Fibroblast of lung (primary cell): ENCODE measurements around the gene LILRB2. TPM values are rescaled to one million over a fixed set of nuclear protein-coding genes. Genes with fewer than 3 reads are reported as not detected.
"Not testable (repeated sequence)": the region's sequence is repeated elsewhere in the genome, so short reads cannot be mapped to it uniquely, and the experiment has no call there.

Source experiments
- DNase-seq, 2 donors: peaks; one replicate each; pipeline versions ENCODE4 v3.0.0 to v3.0.0-alpha.2; 2010; ENCODE audit warnings: low read depth in 2 of 2
- H2AFZ ChIP-seq: 2 replicates; pipeline ENCODE4 v1.5.1; 2012; ENCODE audit warnings: low read length, control low read depth, inconsistent platforms
- H3K27ac ChIP-seq: 2 replicates; pipeline ENCODE4 v1.5.1; 2011; ENCODE audit warnings: low read length, control low read depth; ENCODE audit not compliant: insufficient read depth
- H3K27me3 ChIP-seq: 2 replicates; pipeline ENCODE4 v1.5.1; 2011; ENCODE audit warnings: mild to moderate bottlenecking, low read length; ENCODE audit not compliant: control insufficient read depth, insufficient read depth
- H3K36me3 ChIP-seq: 2 replicates; pipeline ENCODE4 v1.5.1; 2011; ENCODE audit warnings: low read length; ENCODE audit not compliant: control insufficient read depth, insufficient read depth
- H3K4me1 ChIP-seq: 2 replicates; pipeline ENCODE4 v1.5.1; 2011; ENCODE audit warnings: low read length; ENCODE audit not compliant: control insufficient read depth, insufficient read depth; ENCODE audit errors: extremely low read depth
- H3K4me2 ChIP-seq: 2 replicates; pipeline ENCODE4 v1.5.1; 2011; ENCODE audit warnings: low read length, control low read depth; ENCODE audit not compliant: insufficient read depth; ENCODE audit errors: extremely low read depth
- H3K4me3 ChIP-seq, 4 experiments: fragments of 200-600 bp in 1 of 4; sonication (generic) in 1 of 4; replicated peaks in 1 of 4; 2 replicates each; pipeline ENCODE4 v1.5.1; 2011 to 2016; ENCODE audit warnings: low read length in 4 of 4, low read depth in 3 of 4, mild to moderate bottlenecking in 3 of 4, control low read depth in 2 of 4, inconsistent platforms in 1 of 4, mixed read lengths in 1 of 4; ENCODE audit not compliant: insufficient read depth in 1 of 4; ENCODE audit errors: control extremely low read depth in 1 of 4
- H3K79me2 ChIP-seq: 2 replicates; pipeline ENCODE4 v1.5.1; 2012; ENCODE audit warnings: mild to moderate bottlenecking, low read length, inconsistent platforms; ENCODE audit not compliant: control insufficient read depth, insufficient read depth
- H3K9ac ChIP-seq: 2 replicates; pipeline ENCODE4 v1.5.1; 2011; ENCODE audit warnings: mild to moderate bottlenecking, low read length, control low read depth; ENCODE audit not compliant: insufficient read depth
- H3K9me3 ChIP-seq: 2 replicates; pipeline ENCODE4 v1.5.1; 2012; ENCODE audit warnings: low read depth, low read length; ENCODE audit not compliant: control insufficient read depth, insufficient read depth
- H4K20me1 ChIP-seq: 2 replicates; pipeline ENCODE4 v1.5.1; 2011; ENCODE audit warnings: low read length; ENCODE audit not compliant: control insufficient read depth, insufficient read depth; ENCODE audit errors: extremely low read depth
- EZH2 ChIP-seq: IDR thresholded peaks from 2 replicates; pipeline ENCODE4 v1.5.1; 2012; ENCODE audit warnings: low read length, control low read depth, mild to moderate bottlenecking; ENCODE audit errors: missing control alignments
- polyA plus RNA-seq, 2 donors: library from polyadenylated mRNA; depleted of rRNA in 1 of 2; stranded (reverse) in 1 of 2; unstranded in 1 of 2; fragments of >200 nt; gene quantifications; 2 replicates each; pipeline ENCODE4 v1.2.1, GENCODE V29; 2011 to 2012; ENCODE audit warnings: missing spikeins in 1 of 2
- total RNA-seq: library from RNA; depleted of rRNA; stranded (reverse); fragments of >200 nt; gene quantifications from 2 replicates; pipeline ENCODE4 v1.2.1, GENCODE V29; 2014
- TF ChIP-seq, protein P1 (sequence below), 2 donors: IDR thresholded peaks in 1 of 2; conservative IDR thresholded peaks in 1 of 2; 1 replicate in 1 of 2; 2 replicates in 1 of 2; pipeline ENCODE4 v1.5.1; 2011 to 2012; ENCODE audit warnings: low read length in 2 of 2, control low read depth in 1 of 2, inconsistent platforms in 1 of 2, low read depth in 1 of 2, mild to moderate bottlenecking in 1 of 2

LILRB2 gene
- total and polyA plus RNA-seq, 2 donors (not counting 1 experiment from before 2014, with no cell fraction given): not detected

DNA sequence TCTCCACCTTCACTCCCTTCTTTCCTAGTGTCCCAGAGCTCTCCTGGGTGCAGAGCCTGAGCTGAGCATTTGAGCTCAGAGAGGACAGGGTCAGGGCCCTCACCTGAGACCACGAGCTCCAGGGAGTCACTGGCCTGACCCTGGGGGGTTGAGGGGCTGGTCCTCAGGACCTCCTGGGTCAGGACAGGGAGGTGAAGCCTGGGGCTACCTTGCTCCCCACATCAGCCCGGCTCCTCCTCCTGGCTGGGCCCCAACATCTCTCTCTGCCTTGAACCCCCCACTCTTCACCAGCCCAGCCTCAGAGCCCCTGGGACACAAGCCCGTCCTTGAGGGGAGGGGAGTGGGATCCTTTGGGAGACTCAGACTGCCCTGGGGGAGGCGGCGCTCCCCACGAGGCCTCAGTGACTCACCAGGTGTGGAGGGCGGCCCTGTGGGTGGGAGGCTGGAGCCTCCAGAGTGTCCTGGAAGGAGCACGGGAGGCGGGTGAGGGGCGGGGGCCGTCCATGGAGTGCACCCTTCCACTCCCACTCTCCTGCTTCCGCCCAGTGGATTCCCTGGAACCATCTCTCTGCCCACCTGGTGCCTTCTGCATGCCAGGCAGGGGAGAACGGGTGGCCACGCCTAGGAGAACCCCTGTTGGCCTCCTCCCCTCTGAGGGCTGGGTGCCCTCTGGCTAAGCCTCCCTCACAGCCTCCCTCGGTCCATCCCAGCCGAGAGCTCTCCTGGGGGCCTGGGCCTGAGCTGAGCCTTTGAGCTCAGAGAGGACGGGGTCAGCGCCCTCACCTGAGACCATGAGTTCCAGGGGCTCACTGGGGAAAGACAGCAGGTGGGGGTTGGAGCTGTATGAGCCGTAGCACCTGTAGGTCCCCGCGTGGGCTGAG is 41.2 kb downstream of the LILRB2 start:
- H3K36me3 ChIP-seq, H3K4me2 ChIP-seq, H4K20me1 ChIP-seq, H2AFZ ChIP-seq, H3K9ac ChIP-seq, DNase-seq, H3K79me2 ChIP-seq, H3K27me3 ChIP-seq, H3K27ac ChIP-seq, H3K4me3 ChIP-seq, H3K4me1 ChIP-seq, H3K9me3 ChIP-seq: not testable (repeated sequence)

- no peak overlapping the region for H3K9ac ChIP-seq
- no peak overlapping the region for H3K4me3 ChIP-seq
- no peak overlapping the region for H2AFZ ChIP-seq
- H3K4me2 ChIP-seq: no peak overlapping the region
- no peaks in the 10 kb centered on the region for H3K9me3 ChIP-seq
- peaks cover 3% of the 10 kb centered on the region for H3K27me3 ChIP-seq
- H3K79me2 ChIP-seq: no peaks in the 10 kb centered on the region
- no peaks in the 10 kb centered on the region for H3K4me1 ChIP-seq
- no peaks in the 10 kb centered on the region for H4K20me1 ChIP-seq
- no peak for TF ChIP-seq EZH2
- TF ChIP-seq, protein P1, sequence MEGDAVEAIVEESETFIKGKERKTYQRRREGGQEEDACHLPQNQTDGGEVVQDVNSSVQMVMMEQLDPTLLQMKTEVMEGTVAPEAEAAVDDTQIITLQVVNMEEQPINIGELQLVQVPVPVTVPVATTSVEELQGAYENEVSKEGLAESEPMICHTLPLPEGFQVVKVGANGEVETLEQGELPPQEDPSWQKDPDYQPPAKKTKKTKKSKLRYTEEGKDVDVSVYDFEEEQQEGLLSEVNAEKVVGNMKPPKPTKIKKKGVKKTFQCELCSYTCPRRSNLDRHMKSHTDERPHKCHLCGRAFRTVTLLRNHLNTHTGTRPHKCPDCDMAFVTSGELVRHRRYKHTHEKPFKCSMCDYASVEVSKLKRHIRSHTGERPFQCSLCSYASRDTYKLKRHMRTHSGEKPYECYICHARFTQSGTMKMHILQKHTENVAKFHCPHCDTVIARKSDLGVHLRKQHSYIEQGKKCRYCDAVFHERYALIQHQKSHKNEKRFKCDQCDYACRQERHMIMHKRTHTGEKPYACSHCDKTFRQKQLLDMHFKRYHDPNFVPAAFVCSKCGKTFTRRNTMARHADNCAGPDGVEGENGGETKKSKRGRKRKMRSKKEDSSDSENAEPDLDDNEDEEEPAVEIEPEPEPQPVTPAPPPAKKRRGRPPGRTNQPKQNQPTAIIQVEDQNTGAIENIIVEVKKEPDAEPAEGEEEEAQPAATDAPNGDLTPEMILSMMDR (conservative IDR thresholded peaks at IDR 0.05 in 1 of 2, IDR thresholded peaks at IDR 0.05 in 1 of 2; ENCODE audit: low read depth in 1 of 2, low read length in 2 of 2): no peak
- no peak for DNase-seq
- no peaks in the 10 kb centered on the region for H3K36me3 ChIP-seq
- H3K27ac ChIP-seq: no peak overlapping the region
Observed at GRCh38 chr19:54233941-54234340, 47.0 kb downstream of the LILRB2 start.

GRCh38 chr19:54231077-54231931 is 49.6 kb downstream of the LILRB2 start:
- Histone ChIP-seq H2AFZ (no peak overlapping the region), H3K4me2 (no peak overlapping the region), H3K27me3 (no peaks in the 10 kb centered on the region), H3K27ac (no peak overlapping the region), H3K9me3 (no peaks in the 10 kb centered on the region), H3K36me3 (no peaks in the 10 kb centered on the region), H3K4me1 (no peaks in the 10 kb centered on the region), H3K4me3 (no peak overlapping the region), H4K20me1 (no peaks in the 10 kb centered on the region), H3K79me2 (no peaks in the 10 kb centered on the region), H3K9ac (no peak overlapping the region)
- no peak for TF ChIP-seq EZH2
- TF ChIP-seq, protein P1 (conservative IDR thresholded peaks at IDR 0.05 in 1 of 2, IDR thresholded peaks at IDR 0.05 in 1 of 2; ENCODE audit: low read depth in 1 of 2, low read length in 2 of 2): peak; percentile 97 to 99
- DNase-seq: peak; percentile 55 to 81
